ENCODE results near the gene PRR5L. TPM values are rescaled to one million over a fixed set of nuclear protein-coding genes. Genes with fewer than 3 reads are reported as not detected.
A peak's percentile ranks its signal among the peaks of the same experiment; 100 is the strongest.

The PRR5L gene
- total and polyA plus RNA-seq, 9 of the 15 experiments (the other 6 are each of a cell fraction or from before 2014, with no cell fraction given) = 0.11 to 0.60 (median 0.36) TPM; not detected in 2

DNA sequence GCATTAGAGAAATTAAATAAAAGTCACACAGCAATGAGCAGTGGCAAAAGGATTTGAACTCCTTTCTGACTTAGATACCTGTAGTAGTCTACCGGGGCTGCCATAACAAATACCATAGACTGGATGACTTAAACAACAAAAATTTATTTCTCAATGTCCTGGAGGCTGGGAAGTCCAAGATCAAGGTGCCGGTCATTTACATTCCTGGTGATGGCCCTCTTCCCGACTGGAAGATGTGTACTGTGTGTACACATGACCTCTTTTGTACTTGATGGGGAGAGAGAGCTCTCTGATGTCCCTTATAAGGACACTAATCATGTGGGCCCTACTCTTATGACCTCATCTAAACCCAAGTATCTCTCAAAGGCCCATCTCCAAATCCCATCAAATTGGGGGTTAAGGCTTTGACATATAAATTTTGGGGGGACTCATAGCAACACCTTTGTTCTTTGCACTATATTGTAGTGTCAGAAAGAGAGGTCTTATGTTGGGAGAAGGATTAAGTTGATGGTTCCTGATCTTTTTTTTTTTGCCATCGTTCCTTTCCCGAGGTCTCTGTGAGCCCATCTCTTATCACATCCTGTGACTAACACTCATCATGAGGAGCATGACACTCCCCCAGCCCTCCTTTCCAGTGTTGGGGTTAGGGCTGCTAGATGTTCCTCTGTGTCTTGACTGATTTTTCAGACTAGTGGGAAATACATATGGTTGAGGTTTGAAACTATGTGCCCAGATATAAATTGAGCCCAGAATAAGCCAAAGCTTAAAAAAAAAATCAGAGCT is 109.7 kb downstream of the PRR5L start (continued):
- TF ChIP-seq GABPA (tag; conservative IDR thresholded peaks at IDR 0.05; ENCODE audit: low read depth) = 0 out of 2 replicates have a peak, but pooled peaks have one; percentile 26
- 0 out of 2 replicates have a peak, but pooled peaks have one; percentile 31 for TF ChIP-seq ETV1 (tag; conservative IDR thresholded peaks at IDR 0.05; ENCODE audit: low read depth)
- no peak for TF ChIP-seq RBBP5 (IDR thresholded peaks at IDR 0.05; ENCODE audit: borderline replicate concordance, insufficient read depth, low read length, poor library complexity, severe bottlenecking)
- TF ChIP-seq ZNF707 (CRISPR knock-in tag; conservative IDR thresholded peaks at IDR 0.05) = no peak
- TF ChIP-seq, protein P1, sequence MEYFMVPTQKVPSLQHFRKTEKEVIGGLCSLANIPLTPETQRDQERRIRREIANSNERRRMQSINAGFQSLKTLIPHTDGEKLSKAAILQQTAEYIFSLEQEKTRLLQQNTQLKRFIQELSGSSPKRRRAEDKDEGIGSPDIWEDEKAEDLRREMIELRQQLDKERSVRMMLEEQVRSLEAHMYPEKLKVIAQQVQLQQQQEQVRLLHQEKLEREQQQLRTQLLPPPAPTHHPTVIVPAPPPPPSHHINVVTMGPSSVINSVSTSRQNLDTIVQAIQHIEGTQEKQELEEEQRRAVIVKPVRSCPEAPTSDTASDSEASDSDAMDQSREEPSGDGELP (CRISPR knock-in tag; IDR thresholded peaks at IDR 0.05; ENCODE audit: borderline replicate concordance) = no peak
- TF ChIP-seq CTBP1 (IDR thresholded peaks at IDR 0.05; ENCODE audit: borderline replicate concordance) = peak; percentile 19; the same call in 1 of the 2 replicates
- TF ChIP-seq GABPB1 (CRISPR knock-in tag; IDR thresholded peaks at IDR 0.05) = no peak
- TF ChIP-seq JUND (IDR thresholded peaks at IDR 0.05; ENCODE audit: borderline replicate concordance, low read depth, low read length) = peak; percentile 72
- TF ChIP-seq JUND (tag; IDR thresholded peaks at IDR 0.05; ENCODE audit: borderline replicate concordance, low read depth, low read length) = peak; percentile 67; the same call in 1 of the 3 replicates
- TF ChIP-seq SMC3 (conservative IDR thresholded peaks at IDR 0.05; ENCODE audit: insufficient read depth, low read depth, low read length) = no peak

Data from K562 (cell line).